Breast epithelium (tissue), 4 donors: ENCODE measurements around the gene HILPDA. TPM values are rescaled to one million over a fixed set of nuclear protein-coding genes. Genes with fewer than 3 reads are reported as not detected.

Source experiments
- DNase-seq, 2 donors: peaks; one replicate each; pipeline ENCODE4 v3.0.0-alpha.2; 2019; ENCODE audit warnings: low spot score in 2 of 2
- H3K27ac ChIP-seq, 2 donors: fragments of 200-600 bp; sonication (generic) in 1 of 2; one replicate each; pipeline ENCODE4 v1.5.1; 2016 to 2019; ENCODE audit warnings: mild to moderate bottlenecking in 1 of 2
- H3K27me3 ChIP-seq, 2 donors: fragments of 200-600 bp; sonication (generic) in 1 of 2; one replicate each; pipeline versions ENCODE4 v1.5.1 to v1.6.0; 2017 to 2019; ENCODE audit warnings: control low read depth in 1 of 2, mild to moderate bottlenecking in 1 of 2
- H3K36me3 ChIP-seq: fragments of 200-600 bp; one replicate; pipeline ENCODE4 v1.5.1; 2019
- H3K4me1 ChIP-seq, 2 donors: fragments of 200-600 bp; sonication (generic); one replicate each; pipeline ENCODE4 v1.5.1; 2016 to 2019; ENCODE audit warnings: control low read depth in 1 of 2
- H3K4me3 ChIP-seq, 3 donors: fragments of 200-600 bp; sonication (generic); 1 replicate in 2 of 3; 2 replicates in 1 of 3; pipeline ENCODE4 v1.5.1; 2016 to 2019; ENCODE audit warnings: mild to moderate bottlenecking in 3 of 3, moderate library complexity in 2 of 3
- H3K9me3 ChIP-seq, 2 donors: fragments of 200-600 bp; sonication (generic) in 1 of 2; one replicate each; pipeline ENCODE4 v1.5.1; 2016 to 2019; ENCODE audit warnings: control low read depth in 1 of 2
- CTCF ChIP-seq, 3 donors: fragments of 450-650 bp; IDR thresholded peaks; one replicate each; pipeline ENCODE4 v1.5.1; 2016 to 2017; ENCODE audit warnings: antibody characterized with exemption in 3 of 3, mild to moderate bottlenecking in 3 of 3, moderate library complexity in 3 of 3
- POLR2A ChIP-seq: fragments of 450-650 bp; IDR thresholded peaks from one replicate; pipeline ENCODE4 v1.6.1; 2016; ENCODE audit warnings: antibody characterized with exemption, mild to moderate bottlenecking, moderate library complexity
- POLR2AphosphoS5 ChIP-seq, 3 donors: sonication (generic); formaldehyde crosslinking; IDR thresholded peaks; one replicate each; pipeline ENCODE4 v1.6.1; 2017; ENCODE audit warnings: antibody characterized with exemption in 3 of 3
- intact Hi-C: fragments of 100-400 bp; cut with DNase I; formaldehyde crosslinking; loops from one replicate; pipeline ENCODE4 v1.15.1; 2023; ENCODE audit warnings: low total_unique reads
- total RNA-seq, 3 donors: library from RNA; depleted of rRNA; stranded (reverse); fragments of >200 nt; gene quantifications; one replicate each; pipeline ENCODE4 v1.1.0, GENCODE V29; 2016

The HILPDA gene
- total RNA-seq, 3 donors from 2014 or later, result 25.3 to 34.4 (median 27.7) TPM

DNA sequence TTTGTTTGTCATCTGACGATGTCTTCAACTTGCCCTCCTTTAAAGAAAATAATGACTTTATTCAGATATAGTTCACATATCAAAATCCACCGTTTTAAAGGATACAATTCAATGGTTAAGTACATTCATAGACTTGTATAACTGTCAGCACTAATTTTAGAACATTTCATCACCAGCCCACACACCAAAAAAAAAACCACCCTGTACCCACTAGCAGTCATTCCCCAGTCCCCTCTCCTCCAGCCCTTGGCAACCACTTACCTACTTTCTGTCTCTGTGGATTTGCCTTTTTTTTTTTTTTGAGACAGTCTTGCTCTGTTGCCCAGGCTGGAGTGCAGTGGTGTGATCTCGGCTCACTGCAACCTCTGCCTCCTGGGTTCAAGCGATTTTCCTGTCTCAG lies 5.3 kb upstream of the HILPDA start:
- intact Hi-C loops, result no loop called here
- H3K27me3 ChIP-seq, result no peaks in the 10 kb centered on the region
- no peak for TF ChIP-seq POLR2A
- TF ChIP-seq CTCF (IDR thresholded peaks at IDR 0.05), result no peak

GRCh38 chr7:128450913-128451312 lies 4.8 kb upstream of the HILPDA start:
- TF ChIP-seq CTCF (IDR thresholded peaks at IDR 0.05), result no peak
- no peak for TF ChIP-seq POLR2AphosphoS5 (IDR thresholded peaks at IDR 0.05)
- TF ChIP-seq POLR2A, result no peak
- Histone ChIP-seq H3K27ac (no peak overlapping the region), H3K36me3 (no peaks in the 10 kb centered on the region), H3K9me3 (no peaks in the 10 kb centered on the region), H3K27me3 (no peaks in the 10 kb centered on the region), H3K4me1 (no peaks in the 10 kb centered on the region), H3K4me3 (no peak overlapping the region)
- intact Hi-C loops, result no loop called here
- no peak for DNase-seq

More for the DNA sequence above, 5.3 kb upstream of the HILPDA start:
- Histone ChIP-seq H3K9me3 (no peaks in the 10 kb centered on the region), H3K4me3 (no peak overlapping the region), H3K36me3 (no peaks in the 10 kb centered on the region), H3K27ac (no peak overlapping the region), H3K4me1 (no peaks in the 10 kb centered on the region)
- no peak for DNase-seq

GRCh38 chr7:128452552-128452951 lies 3.1 kb upstream of the HILPDA start:
- Histone ChIP-seq H3K36me3 (no peaks in the 10 kb centered on the region), H3K4me3 (no peak overlapping the region), H3K4me1 (peaks cover 0 to 4% of the 10 kb centered on the region in 2 donors), H3K27ac (no peak overlapping the region), H3K9me3 (no peaks in the 10 kb centered on the region), H3K27me3 (no peaks in the 10 kb centered on the region)
- intact Hi-C loops, result no loop called here
- no peak for DNase-seq
- TF ChIP-seq POLR2A (no peak), POLR2AphosphoS5 (IDR thresholded peaks at IDR 0.05) (no peak), CTCF (IDR thresholded peaks at IDR 0.05) (no peak)

GRCh38 chr7:128453836-128454804 lies 1.6 kb upstream of the HILPDA start:
- Histone ChIP-seq H3K9me3 (no peaks in the 10 kb centered on the region), H3K4me3 (peak overlapping the region in 2 of 3 donors; percentile 84 to 99), H3K4me1 (peaks cover 0 to 8% of the 10 kb centered on the region in 2 donors), H3K36me3 (no peaks in the 10 kb centered on the region), H3K27ac (peak overlapping the region; percentile 92 to 96), H3K27me3 (no peaks in the 10 kb centered on the region)
- DNase-seq, result peak; percentile 58 to 72
- TF ChIP-seq POLR2AphosphoS5 (IDR thresholded peaks at IDR 0.05) (peak in 2 of 3 donors; percentile 67 to 92), POLR2A (peak; percentile 61), CTCF (IDR thresholded peaks at IDR 0.05) (no peak)
- intact Hi-C loops, result no loop called here
